HG02884 (cell line): ENCODE measurements around the gene ATP5F1E.

ENCODE experiments used
- ATAC-seq: cut with Tn5 transposase; IDR thresholded peaks from one replicate; pipeline ENCODE4 v1.9.1; 2021; ENCODE audit warnings: mild to moderate bottlenecking, moderate library complexity; ENCODE audit not compliant: unreplicated experiment

ATP5F1E gene

GRCh38 chr20:59006864-59007664 lies 25.1 kb downstream of the ATP5F1E start, which contains the start of gene CTSZ:
Gene CTSZ, minus strand, starts transcription at chr20:59007254. Its CDS starts 126 bp downstream, at chr20:59007128.
- no peak for ATAC-seq

GRCh38 chr20:59006167-59006863 lies 25.8 kb downstream of the ATP5F1E start:
- ATAC-seq: no peak

- ATAC-seq: no peak
Measured at GRCh38 chr20:59005523-59006166, 26.5 kb downstream of the ATP5F1E start.

GRCh38 chr20:59004763-59005522 lies 27.2 kb downstream of the ATP5F1E start:
- ATAC-seq: peak; percentile 47

GRCh38 chr20:59004493-59004762 lies 27.7 kb downstream of the ATP5F1E start:
- ATAC-seq: no peak

- ATAC-seq: no peak
Measured at GRCh38 chr20:59003836-59004492, 28.2 kb downstream of the ATP5F1E start.

- no peak for ATAC-seq
Measured at GRCh38 chr20:59002874-59003399, 29.2 kb downstream of the ATP5F1E start.

GRCh38 chr20:59002388-59002787 lies 29.7 kb downstream of the ATP5F1E start:
- ATAC-seq: no peak

- ATAC-seq: no peak
Measured at GRCh38 chr20:59001449-59002171, 30.5 kb downstream of the ATP5F1E start.

GRCh38 chr20:59001068-59001448 lies 31.1 kb downstream of the ATP5F1E start:
- ATAC-seq: no peak

GRCh38 chr20:59000326-59000725 lies 31.8 kb downstream of the ATP5F1E start:
- ATAC-seq: no peak

GRCh38 chr20:58998656-58999055 lies 33.5 kb downstream of the ATP5F1E start:
- ATAC-seq: no peak

- no peak for ATAC-seq
Measured at GRCh38 chr20:58997141-58997770, 34.9 kb downstream of the ATP5F1E start.

- ATAC-seq: no peak
Measured at GRCh38 chr20:58996226-58996611, 35.9 kb downstream of the ATP5F1E start.

- no peak for ATAC-seq
Measured at GRCh38 chr20:58995461-58996225, 36.5 kb downstream of the ATP5F1E start.

- ATAC-seq: no peak
Measured at GRCh38 chr20:58994390-58995159, 37.6 kb downstream of the ATP5F1E start.

- no peak for ATAC-seq
Measured at GRCh38 chr20:58993332-58994248, 38.5 kb downstream of the ATP5F1E start.
